Uterus (tissue), 4 donors: ENCODE measurements around the gene RNASEH2B. TPM values are rescaled to one million over a fixed set of nuclear protein-coding genes. Genes with fewer than 3 reads are reported as not detected.

ENCODE experiments used
- DNase-seq, 2 donors: peaks; one replicate each; pipeline ENCODE4 v3.0.0-alpha.2; 2019 to 2020
- H3K27ac ChIP-seq, 2 donors: fragments of 200-600 bp; sonication (generic); 1 replicate in 1 of 2; 2 replicates in 1 of 2; pipeline ENCODE4 v1.5.1; 2016 to 2018
- H3K27me3 ChIP-seq, 2 donors: fragments of 200-600 bp; sonication (generic); one replicate each; pipeline ENCODE4 v1.5.1; 2018 to 2019; ENCODE audit warnings: control low read depth in 1 of 2
- H3K36me3 ChIP-seq, 2 donors: fragments of 200-600 bp; sonication (generic); one replicate each; pipeline ENCODE4 v1.5.1; 2019; ENCODE audit warnings: control low read depth in 1 of 2
- H3K4me1 ChIP-seq, 2 donors: fragments of 200-600 bp; sonication (generic); one replicate each; pipeline ENCODE4 v1.5.1; 2018 to 2019; ENCODE audit warnings: control low read depth in 1 of 2
- H3K4me3 ChIP-seq, 2 donors: fragments of 200-600 bp; sonication (generic); 1 replicate in 1 of 2; 2 replicates in 1 of 2; pipeline ENCODE4 v1.5.1; 2018 to 2019; ENCODE audit warnings: mild to moderate bottlenecking in 1 of 2
- H3K9me3 ChIP-seq, 2 donors: fragments of 200-600 bp; sonication (generic); one replicate each; pipeline ENCODE4 v1.5.1; 2019; ENCODE audit warnings: control low read depth in 1 of 2
- CTCF ChIP-seq, 4 experiments: fragments of 200-600 bp in 2 of 4; fragments of 450-650 bp in 2 of 4; sonication (generic) in 2 of 4; IDR thresholded peaks; one replicate each; pipeline ENCODE4 v1.5.1; 2016 to 2019; ENCODE audit warnings: antibody characterized with exemption in 4 of 4, mild to moderate bottlenecking in 2 of 4, moderate library complexity in 1 of 4
- POLR2A ChIP-seq, 2 donors: fragments of 450-650 bp; IDR thresholded peaks; one replicate each; pipeline ENCODE4 v1.6.1; 2016; ENCODE audit warnings: antibody characterized with exemption in 2 of 2, mild to moderate bottlenecking in 1 of 2, moderate library complexity in 1 of 2
- intact Hi-C: fragments of 100-400 bp; cut with DNase I; formaldehyde crosslinking; loops from one replicate; pipeline ENCODE4 v1.15.1; 2023; ENCODE audit warnings: low total_unique reads
- total RNA-seq, 4 donors: library from RNA; depleted of rRNA in 3 of 4; stranded (reverse); fragments of >200 nt in 3 of 4; gene quantifications; one replicate each; pipeline versions ENCODE4 v1.1.0 to v1.2.4, GENCODE V29; 2014 to 2023
- donor health status: DM: yes; HTN: yes; CAD: no.

The RNASEH2B gene
- total RNA-seq, 4 donors from 2014 or later: 101 to 183 (median 155) TPM

- H3K4me1 ChIP-seq: no peaks in the 10 kb centered on the region
- TF ChIP-seq POLR2A (IDR thresholded peaks at IDR 0.05): no peak
- no peak for TF ChIP-seq CTCF (IDR thresholded peaks at IDR 0.05)
- intact Hi-C loops: no loop called here
- no peaks in the 10 kb centered on the region for H3K9me3 ChIP-seq
- no peak overlapping the region for H3K27ac ChIP-seq
- no peaks in the 10 kb centered on the region for H3K27me3 ChIP-seq
- no peak for DNase-seq
- no peak overlapping the region for H3K4me3 ChIP-seq
- H3K36me3 ChIP-seq: no peaks in the 10 kb centered on the region
These were observed 36.1 kb upstream of the RNASEH2B start for GRCh38 chr13:50873467-50873866.

- DNase-seq: no peak
- intact Hi-C loops: no loop called here
- H3K4me3 ChIP-seq: no peak overlapping the region
- no peak for TF ChIP-seq CTCF (IDR thresholded peaks at IDR 0.05)
- no peak for TF ChIP-seq POLR2A (IDR thresholded peaks at IDR 0.05)
- no peaks in the 10 kb centered on the region for H3K9me3 ChIP-seq
- no peaks in the 10 kb centered on the region for H3K36me3 ChIP-seq
- H3K27me3 ChIP-seq: no peaks in the 10 kb centered on the region
- no peaks in the 10 kb centered on the region for H3K4me1 ChIP-seq
- no peak overlapping the region for H3K27ac ChIP-seq
These were observed 35.6 kb upstream of the RNASEH2B start for GRCh38 chr13:50873991-50874390.

- intact Hi-C loops: no loop called here
- TF ChIP-seq POLR2A (IDR thresholded peaks at IDR 0.05) (no peak), CTCF (IDR thresholded peaks at IDR 0.05) (no peak)
These were observed 26.7 kb upstream of the RNASEH2B start for GRCh38 chr13:50882816-50883435.

GRCh38 chr13:50883728-50884127 lies 25.9 kb upstream of the RNASEH2B start:
- DNase-seq: no peak
- H3K27ac ChIP-seq: no peak overlapping the region
- H3K36me3 ChIP-seq: no peaks in the 10 kb centered on the region
- TF ChIP-seq CTCF (IDR thresholded peaks at IDR 0.05) (no peak), POLR2A (IDR thresholded peaks at IDR 0.05) (no peak)
- H3K9me3 ChIP-seq: no peaks in the 10 kb centered on the region
- intact Hi-C loops: no loop called here
- no peaks in the 10 kb centered on the region for H3K4me1 ChIP-seq
- H3K27me3 ChIP-seq: no peaks in the 10 kb centered on the region
- no peak overlapping the region for H3K4me3 ChIP-seq

More at GRCh38 chr13:50882816-50883435, 26.7 kb upstream of the RNASEH2B start:
- Histone ChIP-seq H3K27me3 (no peaks in the 10 kb centered on the region), H3K9me3 (no peaks in the 10 kb centered on the region), H3K36me3 (no peaks in the 10 kb centered on the region), H3K4me3 (no peak overlapping the region), H3K27ac (no peak overlapping the region), H3K4me1 (no peaks in the 10 kb centered on the region)
- DNase-seq: no peak

- no peak overlapping the region for H3K4me3 ChIP-seq
- H3K27me3 ChIP-seq: no peaks in the 10 kb centered on the region
- H3K9me3 ChIP-seq: no peaks in the 10 kb centered on the region
- intact Hi-C loops: no loop called here
- no peaks in the 10 kb centered on the region for H3K4me1 ChIP-seq
- no peaks in the 10 kb centered on the region for H3K36me3 ChIP-seq
- no peak overlapping the region for H3K27ac ChIP-seq
- TF ChIP-seq CTCF (IDR thresholded peaks at IDR 0.05) (no peak), POLR2A (IDR thresholded peaks at IDR 0.05) (no peak)
- no peak for DNase-seq
These were observed 25.3 kb upstream of the RNASEH2B start for GRCh38 chr13:50884265-50884664.
